ENCODE measurements around the gene CIDEA.

DNA sequence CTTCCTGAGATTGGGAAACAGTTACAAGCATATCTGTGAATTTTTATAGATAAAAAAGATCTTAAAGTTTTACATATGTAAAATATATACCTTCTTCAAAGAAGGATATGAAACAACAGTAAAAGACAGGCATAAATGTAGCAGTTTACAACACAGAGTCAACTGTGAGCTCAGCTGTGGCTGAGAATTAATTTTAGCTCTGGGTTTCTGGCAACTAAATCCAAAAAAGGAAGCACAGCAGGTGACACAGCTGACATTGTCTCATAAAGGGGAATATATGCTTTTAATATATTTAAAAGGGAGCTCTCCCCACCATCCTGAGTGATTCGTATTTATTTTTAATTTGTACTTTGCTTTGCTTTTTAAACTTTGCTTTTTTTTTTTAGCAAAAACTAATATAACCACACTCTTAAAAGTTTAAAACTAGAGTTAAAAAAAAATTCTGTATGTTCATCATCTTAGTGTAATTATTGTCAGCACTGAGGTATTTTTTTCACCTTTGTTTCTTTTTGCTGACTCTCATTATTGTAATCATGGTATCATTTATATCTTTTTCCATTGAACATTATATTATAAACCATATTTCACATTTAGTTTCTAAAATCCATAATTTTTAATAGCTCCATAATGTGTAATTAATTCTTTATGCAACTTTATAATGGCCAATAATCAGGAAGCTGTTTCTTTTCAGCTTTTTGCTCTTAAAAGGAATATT, 60.6 kb downstream of the CIDEA start:
- TF ChIP-seq POLR2A (IDR thresholded peaks at IDR 0.05; ENCODE audit: low read length) (no peak), GATA1 (IDR thresholded peaks at IDR 0.05; ENCODE audit: low read depth, low read length) (no peak)

Data from erythroblast (primary cell).